ENCODE measurements around the gene CADPS.

DNA sequence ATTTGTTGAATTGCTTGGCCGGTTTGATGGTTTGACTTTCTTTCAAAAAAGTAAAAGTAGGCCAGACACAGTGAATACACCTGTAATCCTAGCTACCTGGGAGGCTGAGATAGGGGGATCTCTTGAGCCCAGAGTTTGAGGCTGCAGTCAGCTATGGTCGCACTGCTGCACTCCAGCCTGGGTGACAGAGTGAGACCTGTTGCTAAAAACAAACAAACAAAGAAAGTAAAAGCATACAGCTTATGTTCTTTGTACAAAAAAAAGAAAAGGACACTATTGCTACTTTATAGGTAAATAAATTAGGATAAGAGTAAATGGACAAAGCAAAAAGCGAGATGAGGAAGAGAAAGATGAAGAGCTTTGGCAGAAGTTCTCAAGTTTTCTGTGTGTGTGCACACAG is 488.0 kb downstream of the CADPS start:
- TF ChIP-seq, protein P1, sequence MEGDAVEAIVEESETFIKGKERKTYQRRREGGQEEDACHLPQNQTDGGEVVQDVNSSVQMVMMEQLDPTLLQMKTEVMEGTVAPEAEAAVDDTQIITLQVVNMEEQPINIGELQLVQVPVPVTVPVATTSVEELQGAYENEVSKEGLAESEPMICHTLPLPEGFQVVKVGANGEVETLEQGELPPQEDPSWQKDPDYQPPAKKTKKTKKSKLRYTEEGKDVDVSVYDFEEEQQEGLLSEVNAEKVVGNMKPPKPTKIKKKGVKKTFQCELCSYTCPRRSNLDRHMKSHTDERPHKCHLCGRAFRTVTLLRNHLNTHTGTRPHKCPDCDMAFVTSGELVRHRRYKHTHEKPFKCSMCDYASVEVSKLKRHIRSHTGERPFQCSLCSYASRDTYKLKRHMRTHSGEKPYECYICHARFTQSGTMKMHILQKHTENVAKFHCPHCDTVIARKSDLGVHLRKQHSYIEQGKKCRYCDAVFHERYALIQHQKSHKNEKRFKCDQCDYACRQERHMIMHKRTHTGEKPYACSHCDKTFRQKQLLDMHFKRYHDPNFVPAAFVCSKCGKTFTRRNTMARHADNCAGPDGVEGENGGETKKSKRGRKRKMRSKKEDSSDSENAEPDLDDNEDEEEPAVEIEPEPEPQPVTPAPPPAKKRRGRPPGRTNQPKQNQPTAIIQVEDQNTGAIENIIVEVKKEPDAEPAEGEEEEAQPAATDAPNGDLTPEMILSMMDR (conservative IDR thresholded peaks at IDR 0.05 in 1 of 2, IDR thresholded peaks at IDR 0.05 in 1 of 2; ENCODE audit: extremely low read depth in 1 of 2, insufficient read depth in 1 of 2, low read depth in 1 of 2, low read length in 2 of 2), result no peak
- no peak for TF ChIP-seq EZH2 (IDR thresholded peaks at IDR 0.05; ENCODE audit: borderline replicate concordance, low read length)

All from mammary epithelial cell (primary cell).